H1 (cell line): ENCODE measurements around the gene KLF16. TPM values are rescaled to one million over a fixed set of nuclear protein-coding genes. Genes with fewer than 3 reads are reported as not detected.

ENCODE experiments used
- YY1 ChIP-seq: IDR thresholded peaks from 2 replicates; pipeline ENCODE4 v1.6.1; 2011; ENCODE audit warnings: low read depth, mild to moderate bottlenecking, low read length
- polyA plus RNA-seq, 7 experiments: library from polyadenylated mRNA; depleted of rRNA in 3 of 7; stranded (reverse) in 5 of 7; unstranded in 2 of 7; fragments of >200 nt in 5 of 7; fragments of 200-250 nt in 2 of 7; gene quantifications; 1 replicate in 5 of 7; 2 replicates in 1 of 7; 4 replicates in 1 of 7; pipeline versions ENCODE4 v1.2.1 to v1.2.3, GENCODE V29; 2011 to 2013; ENCODE audit warnings: missing spikeins in 2 of 7, mixed read lengths in 2 of 7
- total RNA-seq: library from RNA; stranded (reverse); fragmentation: NEBNext Ultra II Directional; extraction: Animal tissue kit (Norgen Biotek cat#: 25700); gene quantifications from 2 replicates; pipeline ENCODE4 v1.2.1, GENCODE V29; 2021
- TF ChIP-seq, protein P1 (sequence below): fragments of 300-600 bp; sonication (generic); IDR thresholded peaks from 2 replicates; pipeline ENCODE4 v1.7.1; 2012; ENCODE audit warnings: low read length, moderate library complexity, mild to moderate bottlenecking, inconsistent platforms; ENCODE audit not compliant: insufficient replicate concordance

Gene KLF16
- total and polyA plus RNA-seq, 2 of the 8 experiments (the other 6 are each of a cell fraction or from before 2014, with no cell fraction given): 14.3 to 45.9 TPM

DNA sequence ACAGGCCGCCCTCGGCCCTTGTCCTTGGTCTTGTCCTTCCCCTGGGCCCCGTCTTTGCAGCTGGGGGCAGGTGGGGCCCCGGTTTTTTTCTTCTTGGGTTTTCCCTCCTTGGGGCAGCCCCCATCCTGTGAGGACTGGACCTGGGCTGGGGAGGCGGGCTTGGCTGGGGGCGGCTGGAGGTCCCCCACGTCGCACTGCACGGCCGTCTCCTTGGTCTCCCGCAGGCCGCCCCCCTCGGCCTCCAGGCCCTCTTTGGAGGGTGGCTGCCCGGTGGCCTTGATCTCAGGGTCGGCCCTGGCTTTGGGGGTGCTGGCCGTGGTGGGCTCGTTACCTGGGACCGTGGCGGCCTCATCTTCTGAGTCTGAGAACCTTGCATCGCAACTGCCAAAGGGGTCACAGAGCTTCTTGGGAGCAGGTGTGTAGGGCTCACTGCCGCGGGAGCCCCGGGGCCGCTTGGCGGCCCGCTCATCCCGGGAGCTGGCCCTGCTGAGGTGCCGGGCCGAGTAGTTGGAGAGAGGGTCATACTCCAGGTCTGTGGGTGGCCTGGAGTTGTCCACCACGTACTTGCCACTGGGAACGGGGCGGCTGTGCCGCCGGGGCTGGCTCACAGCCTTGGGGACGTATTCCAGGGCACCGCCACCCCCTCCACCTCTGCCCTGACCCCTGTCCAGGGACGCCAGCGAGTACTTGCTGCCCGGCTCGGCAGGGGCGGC is 35.7 kb downstream of the KLF16 start (continued):
- TF ChIP-seq, protein P1, sequence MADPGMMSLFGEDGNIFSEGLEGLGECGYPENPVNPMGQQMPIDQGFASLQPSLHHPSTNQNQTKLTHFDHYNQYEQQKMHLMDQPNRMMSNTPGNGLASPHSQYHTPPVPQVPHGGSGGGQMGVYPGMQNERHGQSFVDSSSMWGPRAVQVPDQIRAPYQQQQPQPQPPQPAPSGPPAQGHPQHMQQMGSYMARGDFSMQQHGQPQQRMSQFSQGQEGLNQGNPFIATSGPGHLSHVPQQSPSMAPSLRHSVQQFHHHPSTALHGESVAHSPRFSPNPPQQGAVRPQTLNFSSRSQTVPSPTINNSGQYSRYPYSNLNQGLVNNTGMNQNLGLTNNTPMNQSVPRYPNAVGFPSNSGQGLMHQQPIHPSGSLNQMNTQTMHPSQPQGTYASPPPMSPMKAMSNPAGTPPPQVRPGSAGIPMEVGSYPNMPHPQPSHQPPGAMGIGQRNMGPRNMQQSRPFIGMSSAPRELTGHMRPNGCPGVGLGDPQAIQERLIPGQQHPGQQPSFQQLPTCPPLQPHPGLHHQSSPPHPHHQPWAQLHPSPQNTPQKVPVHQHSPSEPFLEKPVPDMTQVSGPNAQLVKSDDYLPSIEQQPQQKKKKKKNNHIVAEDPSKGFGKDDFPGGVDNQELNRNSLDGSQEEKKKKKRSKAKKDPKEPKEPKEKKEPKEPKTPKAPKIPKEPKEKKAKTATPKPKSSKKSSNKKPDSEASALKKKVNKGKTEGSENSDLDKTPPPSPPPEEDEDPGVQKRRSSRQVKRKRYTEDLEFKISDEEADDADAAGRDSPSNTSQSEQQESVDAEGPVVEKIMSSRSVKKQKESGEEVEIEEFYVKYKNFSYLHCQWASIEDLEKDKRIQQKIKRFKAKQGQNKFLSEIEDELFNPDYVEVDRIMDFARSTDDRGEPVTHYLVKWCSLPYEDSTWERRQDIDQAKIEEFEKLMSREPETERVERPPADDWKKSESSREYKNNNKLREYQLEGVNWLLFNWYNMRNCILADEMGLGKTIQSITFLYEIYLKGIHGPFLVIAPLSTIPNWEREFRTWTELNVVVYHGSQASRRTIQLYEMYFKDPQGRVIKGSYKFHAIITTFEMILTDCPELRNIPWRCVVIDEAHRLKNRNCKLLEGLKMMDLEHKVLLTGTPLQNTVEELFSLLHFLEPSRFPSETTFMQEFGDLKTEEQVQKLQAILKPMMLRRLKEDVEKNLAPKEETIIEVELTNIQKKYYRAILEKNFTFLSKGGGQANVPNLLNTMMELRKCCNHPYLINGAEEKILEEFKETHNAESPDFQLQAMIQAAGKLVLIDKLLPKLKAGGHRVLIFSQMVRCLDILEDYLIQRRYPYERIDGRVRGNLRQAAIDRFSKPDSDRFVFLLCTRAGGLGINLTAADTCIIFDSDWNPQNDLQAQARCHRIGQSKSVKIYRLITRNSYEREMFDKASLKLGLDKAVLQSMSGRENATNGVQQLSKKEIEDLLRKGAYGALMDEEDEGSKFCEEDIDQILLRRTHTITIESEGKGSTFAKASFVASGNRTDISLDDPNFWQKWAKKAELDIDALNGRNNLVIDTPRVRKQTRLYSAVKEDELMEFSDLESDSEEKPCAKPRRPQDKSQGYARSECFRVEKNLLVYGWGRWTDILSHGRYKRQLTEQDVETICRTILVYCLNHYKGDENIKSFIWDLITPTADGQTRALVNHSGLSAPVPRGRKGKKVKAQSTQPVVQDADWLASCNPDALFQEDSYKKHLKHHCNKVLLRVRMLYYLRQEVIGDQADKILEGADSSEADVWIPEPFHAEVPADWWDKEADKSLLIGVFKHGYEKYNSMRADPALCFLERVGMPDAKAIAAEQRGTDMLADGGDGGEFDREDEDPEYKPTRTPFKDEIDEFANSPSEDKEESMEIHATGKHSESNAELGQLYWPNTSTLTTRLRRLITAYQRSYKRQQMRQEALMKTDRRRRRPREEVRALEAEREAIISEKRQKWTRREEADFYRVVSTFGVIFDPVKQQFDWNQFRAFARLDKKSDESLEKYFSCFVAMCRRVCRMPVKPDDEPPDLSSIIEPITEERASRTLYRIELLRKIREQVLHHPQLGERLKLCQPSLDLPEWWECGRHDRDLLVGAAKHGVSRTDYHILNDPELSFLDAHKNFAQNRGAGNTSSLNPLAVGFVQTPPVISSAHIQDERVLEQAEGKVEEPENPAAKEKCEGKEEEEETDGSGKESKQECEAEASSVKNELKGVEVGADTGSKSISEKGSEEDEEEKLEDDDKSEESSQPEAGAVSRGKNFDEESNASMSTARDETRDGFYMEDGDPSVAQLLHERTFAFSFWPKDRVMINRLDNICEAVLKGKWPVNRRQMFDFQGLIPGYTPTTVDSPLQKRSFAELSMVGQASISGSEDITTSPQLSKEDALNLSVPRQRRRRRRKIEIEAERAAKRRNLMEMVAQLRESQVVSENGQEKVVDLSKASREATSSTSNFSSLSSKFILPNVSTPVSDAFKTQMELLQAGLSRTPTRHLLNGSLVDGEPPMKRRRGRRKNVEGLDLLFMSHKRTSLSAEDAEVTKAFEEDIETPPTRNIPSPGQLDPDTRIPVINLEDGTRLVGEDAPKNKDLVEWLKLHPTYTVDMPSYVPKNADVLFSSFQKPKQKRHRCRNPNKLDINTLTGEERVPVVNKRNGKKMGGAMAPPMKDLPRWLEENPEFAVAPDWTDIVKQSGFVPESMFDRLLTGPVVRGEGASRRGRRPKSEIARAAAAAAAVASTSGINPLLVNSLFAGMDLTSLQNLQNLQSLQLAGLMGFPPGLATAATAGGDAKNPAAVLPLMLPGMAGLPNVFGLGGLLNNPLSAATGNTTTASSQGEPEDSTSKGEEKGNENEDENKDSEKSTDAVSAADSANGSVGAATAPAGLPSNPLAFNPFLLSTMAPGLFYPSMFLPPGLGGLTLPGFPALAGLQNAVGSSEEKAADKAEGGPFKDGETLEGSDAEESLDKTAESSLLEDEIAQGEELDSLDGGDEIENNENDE: no peak
- TF ChIP-seq YY1: no peak
